WERI-Rb-1 (cell line): Measurements from ENCODE around the gene AFF3.
A peak's percentile ranks its signal among the peaks of the same experiment; 100 is the strongest.
"Not testable (repeated sequence)": the region's sequence is repeated elsewhere in the genome, so short reads cannot be mapped to it uniquely, and the experiment has no call there.

Experiments used
- DNase-seq: peaks from one replicate; pipeline ENCODE4 v3.0.0-alpha.2; 2020
- H3K27ac ChIP-seq: fragments of 250-450 bp; sonication (Bioruptor Pico); 2 replicates; pipeline ENCODE4 v1.5.1; 2020; ENCODE audit warnings: mild to moderate bottlenecking, moderate library complexity
- H3K27me3 ChIP-seq: fragments of 250-450 bp; sonication (Bioruptor Pico); 2 replicates; pipeline ENCODE4 v1.5.1; 2021; ENCODE audit warnings: mild to moderate bottlenecking, low read depth, moderate library complexity; ENCODE audit not compliant: insufficient read depth, severe bottlenecking
- H3K36me3 ChIP-seq: fragments of 250-450 bp; sonication (Bioruptor Pico); 2 replicates; pipeline ENCODE4 v1.5.1; 2020; ENCODE audit warnings: mild to moderate bottlenecking, moderate library complexity
- H3K4me3 ChIP-seq: 2 replicates; pipeline ENCODE4 v1.5.1; 2011; ENCODE audit warnings: low read depth, mild to moderate bottlenecking, control low read depth, low read length
- H3K9me3 ChIP-seq: fragments of 250-450 bp; sonication (Bioruptor Pico); 2 replicates; pipeline ENCODE4 v1.5.1; 2021; ENCODE audit warnings: mild to moderate bottlenecking, moderate library complexity; ENCODE audit not compliant: severe bottlenecking
- CTCF ChIP-seq: IDR thresholded peaks from 2 replicates; pipeline ENCODE4 v1.5.1; 2011; ENCODE audit warnings: low read depth, mild to moderate bottlenecking, control low read depth, inconsistent platforms, low read length

The AFF3 gene

GRCh38 chr2:99662761-99663341, 479.5 kb downstream of the AFF3 start:
- no peaks in the 10 kb centered on the region for H3K27me3 ChIP-seq
- H3K36me3 ChIP-seq: no peaks in the 10 kb centered on the region
- TF ChIP-seq CTCF: no peak
- DNase-seq: no peak
- no peak overlapping the region for H3K27ac ChIP-seq
- H3K9me3 ChIP-seq: no peaks in the 10 kb centered on the region
- H3K4me3 ChIP-seq: no peak overlapping the region

- H3K27ac ChIP-seq, H3K36me3 ChIP-seq, H3K9me3 ChIP-seq, DNase-seq, H3K27me3 ChIP-seq, H3K4me3 ChIP-seq: not testable (repeated sequence)
These were observed 480.6 kb downstream of the AFF3 start for GRCh38 chr2:99661761-99662160.

- no peak for DNase-seq
- no peak for TF ChIP-seq CTCF
These were observed 481.6 kb downstream of the AFF3 start for GRCh38 chr2:99660616-99661406.

GRCh38 chr2:99659874-99660273, 482.5 kb downstream of the AFF3 start:
- Histone ChIP-seq H3K27ac (no peak overlapping the region), H3K4me3 (no peak overlapping the region), H3K27me3 (no peaks in the 10 kb centered on the region), H3K36me3 (no peaks in the 10 kb centered on the region), H3K9me3 (no peaks in the 10 kb centered on the region)
- TF ChIP-seq CTCF: no peak
- no peak for DNase-seq

More at GRCh38 chr2:99660616-99661406, 481.6 kb downstream of the AFF3 start:
- H3K9me3 ChIP-seq: no peaks in the 10 kb centered on the region
- H3K27me3 ChIP-seq: no peaks in the 10 kb centered on the region
- no peak overlapping the region for H3K27ac ChIP-seq
- no peaks in the 10 kb centered on the region for H3K36me3 ChIP-seq
- no peak overlapping the region for H3K4me3 ChIP-seq

GRCh38 chr2:99657691-99658258, 484.6 kb downstream of the AFF3 start:
- Histone ChIP-seq H3K27me3 (no peaks in the 10 kb centered on the region), H3K9me3 (no peaks in the 10 kb centered on the region), H3K36me3 (no peaks in the 10 kb centered on the region), H3K4me3 (no peak overlapping the region), H3K27ac (no peak overlapping the region)
- DNase-seq: no peak
- no peak for TF ChIP-seq CTCF

- no peak for TF ChIP-seq CTCF
- Histone ChIP-seq H3K4me3 (no peak overlapping the region), H3K36me3 (no peaks in the 10 kb centered on the region), H3K9me3 (no peaks in the 10 kb centered on the region), H3K27me3 (no peaks in the 10 kb centered on the region), H3K27ac (no peak overlapping the region)
- peak; percentile 34 for DNase-seq
These were observed 485.4 kb downstream of the AFF3 start for GRCh38 chr2:99656994-99657393.
